ENCODE data around the gene KCNH5. TPM values are rescaled to one million over a fixed set of nuclear protein-coding genes. Genes with fewer than 3 reads are reported as not detected.

KCNH5 gene
- total RNA-seq, 1 experiment from 2014 or later, result 1.4 TPM

DNA sequence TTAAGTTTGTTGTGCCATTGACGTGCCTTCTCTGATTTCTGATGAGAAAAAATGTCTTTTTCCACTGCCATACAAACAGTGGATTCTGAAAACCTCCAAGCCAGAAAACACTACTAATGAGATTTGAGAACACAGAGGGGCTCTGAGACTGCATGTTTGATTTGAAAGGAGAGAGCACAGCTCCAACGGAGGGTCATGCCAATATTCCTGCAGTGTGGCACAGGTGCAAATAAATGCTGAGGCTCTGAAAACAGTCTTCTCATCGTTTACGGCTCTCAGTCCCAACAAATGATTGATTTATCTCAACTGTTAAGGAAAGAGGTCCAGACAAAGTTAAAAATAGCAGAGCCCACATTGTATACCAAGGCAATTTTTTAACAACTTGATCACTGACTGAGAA lies 128.7 kb downstream of the KCNH5 start:
- Mint-ChIP-seq H3K9me3 (no peaks in the 10 kb centered on the region), H3K36me3 (no peaks in the 10 kb centered on the region), H3K4me3 (no peak overlapping the region), H3K27me3 (ENCODE audit: low read depth) (no peaks in the 10 kb centered on the region), H3K27ac (no peak overlapping the region), H3K4me1 (no peaks in the 10 kb centered on the region)
- TF ChIP-seq NR1H2 (CRISPR knock-in tag; IDR thresholded peaks at IDR 0.05) (no peak), IRF2 (CRISPR knock-in tag; IDR thresholded peaks at IDR 0.05; ENCODE audit: borderline replicate concordance, low read depth) (no peak)
- TF ChIP-seq, protein P1, sequence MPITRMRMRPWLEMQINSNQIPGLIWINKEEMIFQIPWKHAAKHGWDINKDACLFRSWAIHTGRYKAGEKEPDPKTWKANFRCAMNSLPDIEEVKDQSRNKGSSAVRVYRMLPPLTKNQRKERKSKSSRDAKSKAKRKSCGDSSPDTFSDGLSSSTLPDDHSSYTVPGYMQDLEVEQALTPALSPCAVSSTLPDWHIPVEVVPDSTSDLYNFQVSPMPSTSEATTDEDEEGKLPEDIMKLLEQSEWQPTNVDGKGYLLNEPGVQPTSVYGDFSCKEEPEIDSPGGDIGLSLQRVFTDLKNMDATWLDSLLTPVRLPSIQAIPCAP (CRISPR knock-in tag; IDR thresholded peaks at IDR 0.05), result no peak
- ChIA-PET CTCF (no interaction called here), POLR2A (no interaction called here)
- DNase-seq (ENCODE audit: low spot score), result no peak
- no peak for ATAC-seq

DNA sequence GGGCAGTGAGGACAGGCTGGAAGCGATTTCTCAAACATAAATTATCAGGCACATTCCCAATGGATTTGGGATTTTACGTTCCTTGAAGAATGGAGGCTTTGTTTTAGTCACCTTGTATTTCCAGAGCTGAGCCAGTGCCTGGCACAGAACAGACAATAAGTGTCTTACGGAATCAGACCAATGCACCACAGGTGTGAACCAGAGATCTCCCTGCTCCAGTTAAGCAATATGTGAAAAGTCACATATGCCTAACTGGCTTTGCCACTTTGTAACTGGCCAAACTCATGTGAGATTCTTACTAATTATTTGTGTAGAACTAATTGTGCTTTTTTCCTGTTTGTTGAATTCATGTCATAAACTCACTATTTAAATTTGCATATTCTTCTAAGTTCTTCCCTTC lies 130.4 kb downstream of the KCNH5 start:
- H3K4me1 Mint-ChIP-seq, result no peaks in the 10 kb centered on the region
- H3K4me3 Mint-ChIP-seq, result no peak overlapping the region
- no peaks in the 10 kb centered on the region for H3K27me3 Mint-ChIP-seq (ENCODE audit: low read depth)
- ChIA-PET POLR2A (no interaction called here), CTCF (no interaction called here)
- TF ChIP-seq, protein P2, sequence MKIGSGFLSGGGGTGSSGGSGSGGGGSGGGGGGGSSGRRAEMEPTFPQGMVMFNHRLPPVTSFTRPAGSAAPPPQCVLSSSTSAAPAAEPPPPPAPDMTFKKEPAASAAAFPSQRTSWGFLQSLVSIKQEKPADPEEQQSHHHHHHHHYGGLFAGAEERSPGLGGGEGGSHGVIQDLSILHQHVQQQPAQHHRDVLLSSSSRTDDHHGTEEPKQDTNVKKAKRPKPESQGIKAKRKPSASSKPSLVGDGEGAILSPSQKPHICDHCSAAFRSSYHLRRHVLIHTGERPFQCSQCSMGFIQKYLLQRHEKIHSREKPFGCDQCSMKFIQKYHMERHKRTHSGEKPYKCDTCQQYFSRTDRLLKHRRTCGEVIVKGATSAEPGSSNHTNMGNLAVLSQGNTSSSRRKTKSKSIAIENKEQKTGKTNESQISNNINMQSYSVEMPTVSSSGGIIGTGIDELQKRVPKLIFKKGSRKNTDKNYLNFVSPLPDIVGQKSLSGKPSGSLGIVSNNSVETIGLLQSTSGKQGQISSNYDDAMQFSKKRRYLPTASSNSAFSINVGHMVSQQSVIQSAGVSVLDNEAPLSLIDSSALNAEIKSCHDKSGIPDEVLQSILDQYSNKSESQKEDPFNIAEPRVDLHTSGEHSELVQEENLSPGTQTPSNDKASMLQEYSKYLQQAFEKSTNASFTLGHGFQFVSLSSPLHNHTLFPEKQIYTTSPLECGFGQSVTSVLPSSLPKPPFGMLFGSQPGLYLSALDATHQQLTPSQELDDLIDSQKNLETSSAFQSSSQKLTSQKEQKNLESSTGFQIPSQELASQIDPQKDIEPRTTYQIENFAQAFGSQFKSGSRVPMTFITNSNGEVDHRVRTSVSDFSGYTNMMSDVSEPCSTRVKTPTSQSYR (CRISPR knock-in tag; IDR thresholded peaks at IDR 0.05), result no peak
- TF ChIP-seq, protein P3, sequence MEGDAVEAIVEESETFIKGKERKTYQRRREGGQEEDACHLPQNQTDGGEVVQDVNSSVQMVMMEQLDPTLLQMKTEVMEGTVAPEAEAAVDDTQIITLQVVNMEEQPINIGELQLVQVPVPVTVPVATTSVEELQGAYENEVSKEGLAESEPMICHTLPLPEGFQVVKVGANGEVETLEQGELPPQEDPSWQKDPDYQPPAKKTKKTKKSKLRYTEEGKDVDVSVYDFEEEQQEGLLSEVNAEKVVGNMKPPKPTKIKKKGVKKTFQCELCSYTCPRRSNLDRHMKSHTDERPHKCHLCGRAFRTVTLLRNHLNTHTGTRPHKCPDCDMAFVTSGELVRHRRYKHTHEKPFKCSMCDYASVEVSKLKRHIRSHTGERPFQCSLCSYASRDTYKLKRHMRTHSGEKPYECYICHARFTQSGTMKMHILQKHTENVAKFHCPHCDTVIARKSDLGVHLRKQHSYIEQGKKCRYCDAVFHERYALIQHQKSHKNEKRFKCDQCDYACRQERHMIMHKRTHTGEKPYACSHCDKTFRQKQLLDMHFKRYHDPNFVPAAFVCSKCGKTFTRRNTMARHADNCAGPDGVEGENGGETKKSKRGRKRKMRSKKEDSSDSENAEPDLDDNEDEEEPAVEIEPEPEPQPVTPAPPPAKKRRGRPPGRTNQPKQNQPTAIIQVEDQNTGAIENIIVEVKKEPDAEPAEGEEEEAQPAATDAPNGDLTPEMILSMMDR (IDR thresholded peaks at IDR 0.05), result no peak
- TF ChIP-seq, protein P4, sequence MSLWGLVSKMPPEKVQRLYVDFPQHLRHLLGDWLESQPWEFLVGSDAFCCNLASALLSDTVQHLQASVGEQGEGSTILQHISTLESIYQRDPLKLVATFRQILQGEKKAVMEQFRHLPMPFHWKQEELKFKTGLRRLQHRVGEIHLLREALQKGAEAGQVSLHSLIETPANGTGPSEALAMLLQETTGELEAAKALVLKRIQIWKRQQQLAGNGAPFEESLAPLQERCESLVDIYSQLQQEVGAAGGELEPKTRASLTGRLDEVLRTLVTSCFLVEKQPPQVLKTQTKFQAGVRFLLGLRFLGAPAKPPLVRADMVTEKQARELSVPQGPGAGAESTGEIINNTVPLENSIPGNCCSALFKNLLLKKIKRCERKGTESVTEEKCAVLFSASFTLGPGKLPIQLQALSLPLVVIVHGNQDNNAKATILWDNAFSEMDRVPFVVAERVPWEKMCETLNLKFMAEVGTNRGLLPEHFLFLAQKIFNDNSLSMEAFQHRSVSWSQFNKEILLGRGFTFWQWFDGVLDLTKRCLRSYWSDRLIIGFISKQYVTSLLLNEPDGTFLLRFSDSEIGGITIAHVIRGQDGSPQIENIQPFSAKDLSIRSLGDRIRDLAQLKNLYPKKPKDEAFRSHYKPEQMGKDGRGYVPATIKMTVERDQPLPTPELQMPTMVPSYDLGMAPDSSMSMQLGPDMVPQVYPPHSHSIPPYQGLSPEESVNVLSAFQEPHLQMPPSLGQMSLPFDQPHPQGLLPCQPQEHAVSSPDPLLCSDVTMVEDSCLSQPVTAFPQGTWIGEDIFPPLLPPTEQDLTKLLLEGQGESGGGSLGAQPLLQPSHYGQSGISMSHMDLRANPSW (CRISPR knock-in tag; conservative IDR thresholded peaks at IDR 0.05; ENCODE audit: low read depth), result no peak
- no peak for TF ChIP-seq MXD4 (CRISPR knock-in tag; IDR thresholded peaks at IDR 0.05; ENCODE audit: borderline replicate concordance)
- no peak for TF ChIP-seq TEAD4 (CRISPR knock-in tag; IDR thresholded peaks at IDR 0.05)
- TF ChIP-seq FOXK1 (CRISPR knock-in tag; IDR thresholded peaks at IDR 0.05), result no peak
- TF ChIP-seq ZNF263 (CRISPR knock-in tag; IDR thresholded peaks at IDR 0.05; ENCODE audit: low read depth), result no peak
- TF ChIP-seq, protein P5, sequence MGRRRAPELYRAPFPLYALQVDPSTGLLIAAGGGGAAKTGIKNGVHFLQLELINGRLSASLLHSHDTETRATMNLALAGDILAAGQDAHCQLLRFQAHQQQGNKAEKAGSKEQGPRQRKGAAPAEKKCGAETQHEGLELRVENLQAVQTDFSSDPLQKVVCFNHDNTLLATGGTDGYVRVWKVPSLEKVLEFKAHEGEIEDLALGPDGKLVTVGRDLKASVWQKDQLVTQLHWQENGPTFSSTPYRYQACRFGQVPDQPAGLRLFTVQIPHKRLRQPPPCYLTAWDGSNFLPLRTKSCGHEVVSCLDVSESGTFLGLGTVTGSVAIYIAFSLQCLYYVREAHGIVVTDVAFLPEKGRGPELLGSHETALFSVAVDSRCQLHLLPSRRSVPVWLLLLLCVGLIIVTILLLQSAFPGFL (CRISPR knock-in tag; IDR thresholded peaks at IDR 0.05; ENCODE audit: borderline replicate concordance), result no peak
- TF ChIP-seq KAT7 (CRISPR knock-in tag; IDR thresholded peaks at IDR 0.05; ENCODE audit: borderline replicate concordance), result no peak
- TF ChIP-seq, protein P6, sequence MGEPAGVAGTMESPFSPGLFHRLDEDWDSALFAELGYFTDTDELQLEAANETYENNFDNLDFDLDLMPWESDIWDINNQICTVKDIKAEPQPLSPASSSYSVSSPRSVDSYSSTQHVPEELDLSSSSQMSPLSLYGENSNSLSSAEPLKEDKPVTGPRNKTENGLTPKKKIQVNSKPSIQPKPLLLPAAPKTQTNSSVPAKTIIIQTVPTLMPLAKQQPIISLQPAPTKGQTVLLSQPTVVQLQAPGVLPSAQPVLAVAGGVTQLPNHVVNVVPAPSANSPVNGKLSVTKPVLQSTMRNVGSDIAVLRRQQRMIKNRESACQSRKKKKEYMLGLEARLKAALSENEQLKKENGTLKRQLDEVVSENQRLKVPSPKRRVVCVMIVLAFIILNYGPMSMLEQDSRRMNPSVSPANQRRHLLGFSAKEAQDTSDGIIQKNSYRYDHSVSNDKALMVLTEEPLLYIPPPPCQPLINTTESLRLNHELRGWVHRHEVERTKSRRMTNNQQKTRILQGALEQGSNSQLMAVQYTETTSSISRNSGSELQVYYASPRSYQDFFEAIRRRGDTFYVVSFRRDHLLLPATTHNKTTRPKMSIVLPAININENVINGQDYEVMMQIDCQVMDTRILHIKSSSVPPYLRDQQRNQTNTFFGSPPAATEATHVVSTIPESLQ (CRISPR knock-in tag; IDR thresholded peaks at IDR 0.05), result no peak
- no peak for TF ChIP-seq ESRRA (CRISPR knock-in tag; IDR thresholded peaks at IDR 0.05; ENCODE audit: borderline replicate concordance)
- no peak for TF ChIP-seq NFE2L1 (CRISPR knock-in tag; IDR thresholded peaks at IDR 0.05)
- TF ChIP-seq HMGA2 (CRISPR knock-in tag; IDR thresholded peaks at IDR 0.05), result no peak
- no peak for TF ChIP-seq ZNF396 (CRISPR knock-in tag; IDR thresholded peaks at IDR 0.05; ENCODE audit: borderline replicate concordance)
- no peak for TF ChIP-seq SMAD3 (CRISPR knock-in tag; IDR thresholded peaks at IDR 0.05; ENCODE audit: borderline replicate concordance)
- no peak for TF ChIP-seq FOXP1 (CRISPR knock-in tag; IDR thresholded peaks at IDR 0.05; ENCODE audit: borderline replicate concordance)
- no peak for TF ChIP-seq NR1H2 (CRISPR knock-in tag; IDR thresholded peaks at IDR 0.05)
- TF ChIP-seq ZNF671 (CRISPR knock-in tag; IDR thresholded peaks at IDR 0.05), result no peak
- H3K9me3 Mint-ChIP-seq, result no peaks in the 10 kb centered on the region
- no peaks in the 10 kb centered on the region for H3K36me3 Mint-ChIP-seq
- no peak overlapping the region for H3K27ac Mint-ChIP-seq
- DNase-seq (ENCODE audit: low spot score), result no peak
- no peak for ATAC-seq
